WTC11 (cell line): ENCODE data around the gene KIAA1755. TPM values are rescaled to one million over a fixed set of nuclear protein-coding genes. Genes with fewer than 3 reads are reported as not detected.

ENCODE experiments used
- ATAC-seq: fragments of 200-7000 bp; cut with Tn5 transposase; 2 replicates; pipeline ENCODE4 v1.10.0; 2021; ENCODE audit warnings: mild to moderate bottlenecking, moderate library complexity
- CTCF ChIA-PET: fragments of 300-600 bp; sonication (Branson Sonifier 250); formaldehyde crosslinking; loops from one replicate; lab custom pipeline; 2021; ENCODE audit warnings: antibody characterized with exemption; lab: Charles Lee
- POLR2A ChIA-PET: fragments of 350-600 bp; sonication (Branson Sonifier 250); formaldehyde crosslinking; loops from one replicate; lab custom pipeline; 2021; ENCODE audit warnings: antibody characterized with exemption; lab: Charles Lee
- DNase-seq: peaks from one replicate; pipeline ENCODE4 v3.0.0; 2021; ENCODE audit warnings: low spot score
- H3K27ac Mint-ChIP-seq: 2 replicates; pipeline ENCODE4 v1.8.0; 2021; ENCODE audit warnings: mixed read lengths
- H3K27me3 Mint-ChIP-seq: 2 replicates; pipeline ENCODE4 v1.8.0; 2021; ENCODE audit warnings: low read depth, mild to moderate bottlenecking, moderate library complexity, mixed read lengths
- H3K36me3 Mint-ChIP-seq: 2 replicates; pipeline ENCODE4 v1.8.0; 2021; ENCODE audit warnings: mixed read lengths
- H3K4me1 Mint-ChIP-seq: 2 replicates; pipeline ENCODE4 v1.8.0; 2022; ENCODE audit warnings: mixed read lengths
- H3K4me3 Mint-ChIP-seq: 2 replicates; pipeline ENCODE4 v1.8.0; 2021; ENCODE audit warnings: mild to moderate bottlenecking, moderate library complexity, mixed read lengths
- H3K9me3 Mint-ChIP-seq: 2 replicates; pipeline ENCODE4 v1.8.0; 2021; ENCODE audit warnings: mixed read lengths
- ATF1 ChIP-seq: sonication (generic); formaldehyde crosslinking; IDR thresholded peaks from 2 replicates; pipeline ENCODE4 v1.8.1; 2023; ENCODE audit warnings: mild to moderate bottlenecking, moderate library complexity, missing genetic modification reagents
- E2F4 ChIP-seq: sonication (generic); formaldehyde crosslinking; IDR thresholded peaks from 2 replicates; pipeline ENCODE4 v1.8.1; 2022; ENCODE audit warnings: low read depth, mild to moderate bottlenecking, moderate library complexity, missing genetic modification reagents, borderline replicate concordance
- ERG ChIP-seq: fragments of 250-450 bp; sonication (Bioruptor Pico); IDR thresholded peaks from 2 replicates; pipeline ENCODE4 v1.8.0; 2021; ENCODE audit warnings: mild to moderate bottlenecking
- ETV6 ChIP-seq: sonication (generic); formaldehyde crosslinking; IDR thresholded peaks from 2 replicates; pipeline ENCODE4 v1.8.1; 2022; ENCODE audit warnings: mild to moderate bottlenecking, missing genetic modification reagents
- FOXJ3 ChIP-seq: sonication (generic); formaldehyde crosslinking; IDR thresholded peaks from 2 replicates; pipeline ENCODE4 v1.9.0; 2021; ENCODE audit warnings: missing genetic modification reagents, mild to moderate bottlenecking, borderline replicate concordance
- NR1H2 ChIP-seq: sonication (generic); formaldehyde crosslinking; IDR thresholded peaks from 2 replicates; pipeline ENCODE4 v1.9.0; 2021; ENCODE audit warnings: mild to moderate bottlenecking, moderate library complexity, missing genetic modification reagents
- SP1 ChIP-seq: sonication (generic); formaldehyde crosslinking; conservative IDR thresholded peaks from 2 replicates; pipeline ENCODE4 v1.8.1; 2022; ENCODE audit warnings: missing genetic modification reagents
- STAT6 ChIP-seq: sonication (generic); formaldehyde crosslinking; conservative IDR thresholded peaks from 2 replicates; pipeline ENCODE4 v1.8.1; 2023; ENCODE audit warnings: mild to moderate bottlenecking, low read depth, missing genetic modification reagents, moderate library complexity
- TCF7 ChIP-seq: sonication (generic); formaldehyde crosslinking; IDR thresholded peaks from 2 replicates; pipeline ENCODE4 v1.8.0; 2022; ENCODE audit warnings: mild to moderate bottlenecking, low read depth, missing genetic modification reagents, moderate library complexity
- ZBTB21 ChIP-seq: sonication (generic); formaldehyde crosslinking; IDR thresholded peaks from 2 replicates; pipeline ENCODE4 v1.8.1; 2023; ENCODE audit warnings: mild to moderate bottlenecking, missing genetic modification reagents, borderline replicate concordance
- ZNF263 ChIP-seq: sonication (generic); formaldehyde crosslinking; IDR thresholded peaks from 2 replicates; pipeline ENCODE4 v1.8.1; 2022; ENCODE audit warnings: low read depth, mild to moderate bottlenecking, moderate library complexity, missing genetic modification reagents
- ZNF281 ChIP-seq: sonication (generic); formaldehyde crosslinking; IDR thresholded peaks from 2 replicates; pipeline ENCODE4 v1.8.0; 2023; ENCODE audit warnings: mild to moderate bottlenecking, missing genetic modification reagents
- ZNF671 ChIP-seq: fragments of 250-450 bp; sonication (Bioruptor Pico); IDR thresholded peaks from 2 replicates; pipeline ENCODE4 v1.8.0; 2021; ENCODE audit warnings: mild to moderate bottlenecking
- total RNA-seq: library from RNA; stranded (reverse); gene quantifications from 3 replicates; pipeline ENCODE4 v1.2.3, GENCODE V29; 2021
- TF ChIP-seq, protein P1 (sequence below): sonication (generic); formaldehyde crosslinking; IDR thresholded peaks from 2 replicates; pipeline ENCODE4 v1.8.1; 2023; ENCODE audit warnings: mild to moderate bottlenecking, missing genetic modification reagents, moderate library complexity
- TF ChIP-seq, protein P2 (sequence below): fragments of 200-600 bp; IDR thresholded peaks from 2 replicates; pipeline ENCODE4 v1.8.0; 2022; ENCODE audit warnings: antibody characterized with exemption

KIAA1755 gene
- total RNA-seq, 1 experiment from 2014 or later: 0.50 TPM

DNA sequence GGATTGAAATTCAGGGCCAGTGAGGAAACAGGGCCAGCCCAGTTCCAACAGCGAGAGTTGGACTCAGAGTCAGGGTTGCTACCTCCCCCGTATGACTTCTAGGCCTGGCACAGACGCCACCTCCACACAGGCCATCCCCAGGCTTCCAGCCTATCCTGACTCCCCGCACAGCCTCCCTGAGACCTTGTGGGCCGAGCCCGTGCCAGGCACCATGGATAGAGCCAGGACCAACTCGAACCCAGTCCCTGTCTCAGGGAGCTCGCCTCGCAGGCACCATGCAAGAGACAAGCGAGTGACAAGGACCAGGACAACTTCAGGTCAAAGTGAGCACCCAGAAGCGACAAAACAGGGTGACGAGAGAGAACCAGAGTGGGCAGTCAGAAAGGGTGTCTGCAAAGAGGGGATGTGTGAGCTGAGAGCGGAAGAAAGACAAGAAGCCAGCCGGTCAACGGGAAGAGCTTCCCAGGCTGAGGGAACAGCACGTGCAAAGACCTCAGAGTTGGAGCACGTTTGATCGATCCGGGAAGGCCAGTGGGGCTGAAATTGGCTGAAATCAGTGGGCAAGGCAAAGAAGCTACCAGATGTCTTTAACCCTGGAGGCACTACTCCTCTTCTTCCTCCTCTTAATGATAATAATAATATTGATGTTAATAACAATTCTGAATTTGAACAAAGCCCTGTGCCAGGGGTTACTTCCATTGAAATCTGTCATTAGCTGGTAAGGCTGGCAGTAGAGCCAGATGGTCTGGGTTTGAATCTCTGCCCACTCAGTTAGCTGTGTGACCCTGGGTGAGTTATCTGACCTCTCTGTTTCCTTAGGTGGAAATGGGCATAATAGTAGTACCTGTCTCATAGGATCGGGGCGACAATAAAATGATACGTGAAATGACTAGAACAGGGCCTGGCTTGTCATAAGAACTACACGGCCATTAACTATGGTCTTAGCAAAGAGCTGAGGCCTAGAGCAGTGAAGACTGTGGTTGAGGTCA lies 45.0 kb downstream of the KIAA1755 start:
- H3K27me3 Mint-ChIP-seq: no peaks in the 10 kb centered on the region
- DNase-seq (no peak), ATAC-seq (no peak)
- H3K9me3 Mint-ChIP-seq: no peaks in the 10 kb centered on the region
- no peak overlapping the region for H3K4me3 Mint-ChIP-seq
- no peaks in the 10 kb centered on the region for H3K36me3 Mint-ChIP-seq
- H3K27ac Mint-ChIP-seq: no peak overlapping the region
- TF ChIP-seq ZNF263: no peak
- TF ChIP-seq ZNF281 (CRISPR knock-in tag): no peak
- no peak for TF ChIP-seq ATF1
- TF ChIP-seq, protein P1, sequence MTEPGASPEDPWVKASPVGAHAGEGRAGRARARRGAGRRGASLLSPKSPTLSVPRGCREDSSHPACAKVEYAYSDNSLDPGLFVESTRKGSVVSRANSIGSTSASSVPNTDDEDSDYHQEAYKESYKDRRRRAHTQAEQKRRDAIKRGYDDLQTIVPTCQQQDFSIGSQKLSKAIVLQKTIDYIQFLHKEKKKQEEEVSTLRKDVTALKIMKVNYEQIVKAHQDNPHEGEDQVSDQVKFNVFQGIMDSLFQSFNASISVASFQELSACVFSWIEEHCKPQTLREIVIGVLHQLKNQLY (CRISPR knock-in tag): no peak
- TF ChIP-seq NR1H2 (CRISPR knock-in tag): no peak
- no peak for TF ChIP-seq ZBTB21 (CRISPR knock-in tag)
- TF ChIP-seq TCF7 (CRISPR knock-in tag): no peak
- no peak for TF ChIP-seq SP1 (CRISPR knock-in tag)
- TF ChIP-seq, protein P2, sequence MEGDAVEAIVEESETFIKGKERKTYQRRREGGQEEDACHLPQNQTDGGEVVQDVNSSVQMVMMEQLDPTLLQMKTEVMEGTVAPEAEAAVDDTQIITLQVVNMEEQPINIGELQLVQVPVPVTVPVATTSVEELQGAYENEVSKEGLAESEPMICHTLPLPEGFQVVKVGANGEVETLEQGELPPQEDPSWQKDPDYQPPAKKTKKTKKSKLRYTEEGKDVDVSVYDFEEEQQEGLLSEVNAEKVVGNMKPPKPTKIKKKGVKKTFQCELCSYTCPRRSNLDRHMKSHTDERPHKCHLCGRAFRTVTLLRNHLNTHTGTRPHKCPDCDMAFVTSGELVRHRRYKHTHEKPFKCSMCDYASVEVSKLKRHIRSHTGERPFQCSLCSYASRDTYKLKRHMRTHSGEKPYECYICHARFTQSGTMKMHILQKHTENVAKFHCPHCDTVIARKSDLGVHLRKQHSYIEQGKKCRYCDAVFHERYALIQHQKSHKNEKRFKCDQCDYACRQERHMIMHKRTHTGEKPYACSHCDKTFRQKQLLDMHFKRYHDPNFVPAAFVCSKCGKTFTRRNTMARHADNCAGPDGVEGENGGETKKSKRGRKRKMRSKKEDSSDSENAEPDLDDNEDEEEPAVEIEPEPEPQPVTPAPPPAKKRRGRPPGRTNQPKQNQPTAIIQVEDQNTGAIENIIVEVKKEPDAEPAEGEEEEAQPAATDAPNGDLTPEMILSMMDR: no peak
- no peak for TF ChIP-seq ERG (CRISPR knock-in tag)
- no peak for TF ChIP-seq E2F4
- TF ChIP-seq ZNF671: no peak
- no peak for TF ChIP-seq ETV6 (CRISPR knock-in tag)
- no peak for TF ChIP-seq FOXJ3 (CRISPR knock-in tag)
- TF ChIP-seq STAT6 (CRISPR knock-in tag): no peak
- peaks cover 2% of the 10 kb centered on the region; the same call in 1 of the 2 replicates for H3K4me1 Mint-ChIP-seq
- ChIA-PET POLR2A (no interaction called here), CTCF (interaction anchor here (0.8 to 9.8 kb wide), 9 partner anchors 10 to 158 kb away, joined by 3 to 134 read pairs (median 4); no protein-coding TSS in a partner anchor)
